NK-92 (cell line): ENCODE data around the gene LPCAT1.
"Not testable (repeated sequence)": the region's sequence is repeated elsewhere in the genome, so short reads cannot be mapped to it uniquely, and the experiment has no call there.

ENCODE experiments used
- DNase-seq: peaks from one replicate; lab custom pipeline; 2025; ENCODE audit not compliant: unreplicated experiment; lab: John Stamatoyannopoulos, UW

LPCAT1 gene

GRCh38 chr5:1523480-1523792 is 324 bp downstream of the LPCAT1 start:
- DNase-seq: no peak

- no peak for DNase-seq
Measured at GRCh38 chr5:1522601-1523479, 920 bp downstream of the LPCAT1 start.

- DNase-seq: no peak
Measured at GRCh38 chr5:1521671-1522600, 1.8 kb downstream of the LPCAT1 start.

GRCh38 chr5:1520791-1521453 is 2.8 kb downstream of the LPCAT1 start:
- DNase-seq: no peak

GRCh38 chr5:1519631-1520210 is 4.0 kb downstream of the LPCAT1 start:
- no peak for DNase-seq

- no peak for DNase-seq
Measured at GRCh38 chr5:1517838-1518237, 5.9 kb downstream of the LPCAT1 start.

- no peak for DNase-seq
Measured at GRCh38 chr5:1516615-1517601, 6.9 kb downstream of the LPCAT1 start.

GRCh38 chr5:1515921-1516571 is 7.7 kb downstream of the LPCAT1 start:
- no peak for DNase-seq

GRCh38 chr5:1515311-1515920 is 8.3 kb downstream of the LPCAT1 start:
- DNase-seq: no peak

- DNase-seq: not testable (repeated sequence)
Measured at GRCh38 chr5:1514819-1515310, 8.9 kb downstream of the LPCAT1 start.

GRCh38 chr5:1514027-1514818 is 9.5 kb downstream of the LPCAT1 start:
- no peak for DNase-seq

GRCh38 chr5:1513326-1514026 is 10.3 kb downstream of the LPCAT1 start:
- DNase-seq: no peak

- no peak for DNase-seq
Measured at GRCh38 chr5:1512541-1513291, 11.0 kb downstream of the LPCAT1 start.

- DNase-seq: no peak
Measured at GRCh38 chr5:1511651-1512540, 11.9 kb downstream of the LPCAT1 start.

- DNase-seq: no peak
Measured at GRCh38 chr5:1511048-1511447, 12.7 kb downstream of the LPCAT1 start.

- no peak for DNase-seq
Measured at GRCh38 chr5:1510631-1511030, 13.1 kb downstream of the LPCAT1 start.
